GM18511 (cell line): Measurements from ENCODE around the gene PSMC6.
"Not testable (repeated sequence)": the region's sequence is repeated elsewhere in the genome, so short reads cannot be mapped to it uniquely, and the experiment has no call there.

Experiments used
- ATAC-seq: cut with Tn5 transposase; IDR thresholded peaks from one replicate; pipeline ENCODE4 v1.9.1; 2021; ENCODE audit warnings: mild to moderate bottlenecking, moderate library complexity; ENCODE audit not compliant: unreplicated experiment

PSMC6 gene

GRCh38 chr14:52716155-52716554 is 9.2 kb downstream of the PSMC6 start:
- ATAC-seq: no peak

- no peak for ATAC-seq
Observed at GRCh38 chr14:52723514-52724359, 16.7 kb downstream of the PSMC6 start.

- ATAC-seq: no peak
Observed at GRCh38 chr14:52724360-52724644, 17.3 kb downstream of the PSMC6 start.

GRCh38 chr14:52727509-52727908 is 20.5 kb downstream of the PSMC6 start:
- ATAC-seq: not testable (repeated sequence)

GRCh38 chr14:52729035-52729434 is 22.0 kb downstream of the PSMC6 start:
- ATAC-seq: not testable (repeated sequence)

- ATAC-seq: no peak
Observed at GRCh38 chr14:52729585-52729924, 22.6 kb downstream of the PSMC6 start.

- peak; percentile 95 for ATAC-seq
Observed at GRCh38 chr14:52729925-52730708, 23.1 kb downstream of the PSMC6 start, which contains the start of gene STYX. STYX (plus strand) TSS chr14:52730166; CDS start chr14:52730475, 309 bp downstream.

- ATAC-seq: no peak
Observed at GRCh38 chr14:52730709-52731111, 23.7 kb downstream of the PSMC6 start.

GRCh38 chr14:52733824-52734223 is 26.8 kb downstream of the PSMC6 start:
- ATAC-seq: no peak

GRCh38 chr14:52735921-52736489 is 29.0 kb downstream of the PSMC6 start:
- ATAC-seq: no peak

GRCh38 chr14:52738409-52738808 is 31.4 kb downstream of the PSMC6 start:
- no peak for ATAC-seq

GRCh38 chr14:52740751-52741150 is 33.8 kb downstream of the PSMC6 start:
- no peak for ATAC-seq

GRCh38 chr14:52741865-52742264 is 34.9 kb downstream of the PSMC6 start:
- peak; percentile 35 for ATAC-seq

GRCh38 chr14:52748647-52749292 is 41.8 kb downstream of the PSMC6 start:
- no peak for ATAC-seq

- ATAC-seq: no peak
Observed at GRCh38 chr14:52755607-52756316, 48.8 kb downstream of the PSMC6 start.

- ATAC-seq: no peak
Observed at GRCh38 chr14:52759145-52759544, 52.1 kb downstream of the PSMC6 start.

GRCh38 chr14:52762923-52763322 is 55.9 kb downstream of the PSMC6 start:
- ATAC-seq: not testable (repeated sequence)

GRCh38 chr14:52767058-52767833 is 60.2 kb downstream of the PSMC6 start:
- no peak for ATAC-seq

- ATAC-seq: no peak
Observed at GRCh38 chr14:52769887-52770286, 62.9 kb downstream of the PSMC6 start.

- no peak for ATAC-seq
Observed at GRCh38 chr14:52776816-52777215, 69.8 kb downstream of the PSMC6 start.
